HEK293T (cell line): ENCODE data around the gene FAM162B.

ENCODE experiments used
- ARNT ChIP-seq: fragments of 450-650 bp; IDR thresholded peaks from 2 replicates; pipeline ENCODE4 v1.6.1; 2017; ENCODE audit warnings: mild to moderate bottlenecking
- BHLHE40 ChIP-seq: fragments of 450-650 bp; IDR thresholded peaks from 2 replicates; pipeline ENCODE4 v1.6.1; 2016; ENCODE audit warnings: mild to moderate bottlenecking, moderate library complexity, borderline replicate concordance
- CTBP1 ChIP-seq: fragments of 450-650 bp; IDR thresholded peaks from 2 replicates; pipeline ENCODE4 v1.6.1; 2016; ENCODE audit warnings: borderline replicate concordance
- FOXM1 ChIP-seq: fragments of 450-650 bp; IDR thresholded peaks from 2 replicates; pipeline ENCODE4 v1.6.1; 2017; ENCODE audit warnings: mild to moderate bottlenecking, borderline replicate concordance
- NFRKB ChIP-seq: fragments of 450-650 bp; IDR thresholded peaks from 2 replicates; pipeline ENCODE4 v1.6.1; 2016; ENCODE audit warnings: mild to moderate bottlenecking, moderate library complexity
- SP1 ChIP-seq: fragments of 450-650 bp; IDR thresholded peaks from 2 replicates; pipeline ENCODE4 v1.6.1; 2017
- SUZ12 ChIP-seq: fragments of 450-650 bp; IDR thresholded peaks from 2 replicates; pipeline ENCODE4 v1.6.1; 2016; ENCODE audit warnings: mild to moderate bottlenecking

DNA sequence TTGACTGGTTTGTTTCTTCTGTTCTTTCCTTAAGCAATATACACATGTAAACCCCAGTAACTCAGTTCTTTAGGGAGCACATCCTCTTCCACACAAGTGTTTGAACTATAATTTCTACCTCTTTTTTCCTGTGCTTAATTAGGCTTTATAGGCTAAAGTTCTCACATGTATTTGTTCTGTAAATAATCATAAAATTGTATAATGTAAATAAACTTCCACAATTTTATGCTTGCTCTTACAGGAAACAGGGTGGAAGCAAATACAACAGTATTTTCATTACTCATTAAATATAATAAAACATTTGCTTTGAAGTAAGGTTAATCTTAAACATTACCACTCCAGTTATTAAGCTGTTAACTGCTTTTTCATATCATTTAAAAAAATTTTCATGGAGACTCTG, 36.5 kb upstream of the FAM162B start:
- TF ChIP-seq CTBP1 = no peak
- no peak for TF ChIP-seq SP1
- TF ChIP-seq NFRKB = no peak
- no peak for TF ChIP-seq FOXM1
- TF ChIP-seq ARNT = no peak
- TF ChIP-seq BHLHE40 = no peak
- TF ChIP-seq SUZ12 = no peak
